Hematopoietic multipotent progenitor cell treated with erythropoietin and hydrocortisone succinate and interleukin-3 and kit ligand, for 4 days (in vitro differentiated cells): ENCODE results near the gene IL17REL.
A peak's percentile ranks its signal among the peaks of the same experiment; 100 is the strongest.

ENCODE experiments used
- DNase-seq: peaks from one replicate; pipeline ENCODE4 v3.0.0-alpha.2; 2015

Gene IL17REL

GRCh38 chr22:49966041-49966773, 46.4 kb downstream of the IL17REL start:
- DNase-seq: no peak

- no peak for DNase-seq
These were observed 47.2 kb downstream of the IL17REL start for GRCh38 chr22:49965091-49966040.

- DNase-seq: no peak
These were observed 48.2 kb downstream of the IL17REL start for GRCh38 chr22:49964136-49965090.

GRCh38 chr22:49963647-49964026, 48.9 kb downstream of the IL17REL start:
- DNase-seq: no peak

DNA sequence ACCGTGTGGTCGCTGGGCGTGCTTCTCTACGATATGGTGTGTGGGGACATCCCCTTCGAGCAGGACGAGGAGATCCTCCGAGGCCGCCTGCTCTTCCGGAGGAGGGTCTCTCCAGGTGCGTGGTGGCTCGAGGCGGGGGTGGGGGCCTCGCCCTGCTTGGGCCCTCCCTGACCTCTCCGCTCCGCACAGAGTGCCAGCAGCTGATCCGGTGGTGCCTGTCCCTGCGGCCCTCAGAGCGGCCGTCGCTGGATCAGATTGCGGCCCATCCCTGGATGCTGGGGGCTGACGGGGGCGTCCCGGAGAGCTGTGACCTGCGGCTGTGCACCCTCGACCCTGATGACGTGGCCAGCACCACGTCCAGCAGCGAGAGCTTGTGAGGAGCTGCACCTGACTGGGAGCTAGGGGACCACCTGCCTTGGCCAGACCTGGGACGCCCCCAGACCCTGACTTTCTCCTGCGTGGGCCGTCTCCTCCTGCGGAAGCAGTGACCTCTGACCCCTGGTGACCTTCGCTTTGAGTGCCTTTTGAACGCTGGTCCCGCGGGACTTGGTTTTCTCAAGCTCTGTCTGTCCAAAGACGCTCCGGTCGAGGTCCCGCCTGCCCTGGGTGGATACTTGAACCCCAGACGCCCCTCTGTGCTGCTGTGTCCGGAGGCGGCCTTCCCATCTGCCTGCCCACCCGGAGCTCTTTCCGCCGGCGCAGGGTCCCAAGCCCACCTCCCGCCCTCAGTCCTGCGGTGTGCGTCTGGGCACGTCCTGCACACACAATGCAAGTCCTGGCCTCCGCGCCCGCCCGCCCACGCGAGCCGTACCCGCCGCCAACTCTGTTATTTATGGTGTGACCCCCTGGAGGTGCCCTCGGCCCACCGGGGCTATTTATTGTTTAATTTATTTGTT, 49.6 kb downstream of the IL17REL start:
- no peak for DNase-seq

DNA sequence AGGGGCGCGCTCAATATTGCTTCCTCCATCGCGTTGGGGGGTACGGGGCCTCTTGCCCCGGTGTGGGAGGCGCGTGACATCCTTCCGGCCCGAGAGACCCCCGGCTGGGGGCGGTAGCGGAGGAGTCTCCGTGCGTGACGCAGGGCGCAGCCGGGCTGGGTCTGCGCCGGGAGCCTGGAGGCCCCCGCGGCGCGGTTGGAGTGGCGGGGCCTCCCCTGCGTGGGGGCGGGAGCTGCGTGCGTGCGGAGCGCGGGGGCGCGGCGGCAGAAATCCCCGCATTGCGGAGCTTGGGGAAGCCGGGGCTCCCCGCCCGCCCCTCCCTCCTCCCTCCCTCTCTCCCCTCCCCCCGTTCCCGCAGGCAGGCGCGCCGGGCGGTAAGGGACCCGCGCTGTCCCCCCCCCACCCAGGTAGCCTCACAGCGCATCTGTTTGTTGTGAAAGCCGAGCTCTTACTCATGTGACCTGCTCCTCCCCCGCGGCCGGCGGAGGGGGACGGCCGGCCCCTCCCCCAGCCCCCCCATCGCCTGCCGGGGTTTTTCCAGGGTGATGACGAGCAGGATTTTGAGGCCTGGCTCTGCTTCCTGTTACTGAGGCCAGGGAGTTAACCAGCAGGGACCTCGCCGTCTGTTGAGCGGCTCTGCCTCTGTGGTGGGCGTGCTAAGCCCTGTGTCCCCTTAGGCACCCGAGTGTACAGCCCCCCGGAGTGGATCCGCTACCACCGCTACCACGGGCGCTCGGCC, 50.4 kb downstream of the IL17REL start:
- peak; percentile 80 for DNase-seq

DNA sequence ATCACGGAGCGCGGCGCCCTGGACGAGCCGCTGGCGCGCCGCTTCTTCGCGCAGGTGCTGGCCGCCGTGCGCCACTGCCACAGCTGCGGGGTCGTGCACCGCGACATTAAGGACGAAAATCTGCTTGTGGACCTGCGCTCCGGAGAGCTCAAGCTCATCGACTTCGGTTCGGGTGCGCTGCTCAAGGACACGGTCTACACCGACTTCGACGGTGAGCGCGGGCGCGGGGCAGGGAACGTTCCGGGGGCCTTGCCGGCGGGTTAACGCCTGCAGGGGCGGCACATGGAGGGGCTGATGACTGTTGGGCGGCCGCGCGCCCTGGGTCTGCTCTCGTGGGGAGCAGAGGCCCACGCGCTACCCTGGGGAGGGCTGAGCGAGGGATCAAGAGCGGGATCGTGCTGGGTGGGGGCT, 51.0 kb downstream of the IL17REL start:
- DNase-seq: no peak

- peak; percentile 60 for DNase-seq
These were observed 51.5 kb downstream of the IL17REL start for GRCh38 chr22:49961005-49961600.

DNA sequence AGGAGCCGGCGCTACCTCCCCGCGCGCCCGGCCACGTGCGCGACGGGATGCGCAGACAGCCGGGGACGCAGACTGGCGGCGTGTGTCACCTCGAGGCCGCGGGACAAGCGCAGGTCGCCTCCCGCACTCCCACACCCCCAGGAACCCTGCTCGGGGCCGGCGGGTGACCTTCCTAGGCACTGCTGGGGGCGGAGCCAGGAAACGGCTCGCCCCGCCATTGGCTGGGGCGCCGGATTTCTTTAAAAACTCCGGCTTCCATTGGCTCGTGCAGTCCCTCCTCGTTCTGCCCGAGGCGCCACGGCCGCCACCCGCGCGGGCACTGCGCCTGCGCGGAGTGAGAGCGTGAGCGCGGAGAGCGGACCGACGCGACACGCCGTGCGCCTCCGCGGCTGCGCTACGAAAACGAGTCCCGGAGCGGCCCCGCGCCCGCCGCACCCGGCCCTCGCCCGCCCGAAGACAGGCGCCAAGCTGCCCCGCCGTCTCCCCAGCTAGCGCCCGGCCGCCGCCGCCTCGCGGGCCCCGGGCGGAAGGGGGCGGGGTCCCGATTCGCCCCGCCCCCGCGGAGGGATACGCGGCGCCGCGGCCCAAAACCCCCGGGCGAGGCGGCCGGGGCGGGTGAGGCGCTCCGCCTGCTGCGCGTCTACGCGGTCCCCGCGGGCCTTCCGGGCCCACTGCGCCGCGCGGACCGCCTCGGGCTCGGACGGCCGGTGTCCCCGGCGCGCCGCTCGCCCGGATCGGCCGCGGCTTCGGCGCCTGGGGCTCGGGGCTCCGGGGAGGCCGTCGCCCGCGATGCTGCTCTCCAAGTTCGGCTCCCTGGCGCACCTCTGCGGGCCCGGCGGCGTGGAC, 52.2 kb downstream of the IL17REL start, which contains the start of gene PIM3:
TSS of gene PIM3 (plus strand) at position 614 of the 846 bp plus-strand sequence. CDS start at position 790, 176 bp downstream.
- DNase-seq: peak; percentile 98

- DNase-seq: no peak
These were observed 52.8 kb downstream of the IL17REL start for GRCh38 chr22:49959782-49960158.

GRCh38 chr22:49958931-49959781, 53.4 kb downstream of the IL17REL start:
- no peak for DNase-seq

DNA sequence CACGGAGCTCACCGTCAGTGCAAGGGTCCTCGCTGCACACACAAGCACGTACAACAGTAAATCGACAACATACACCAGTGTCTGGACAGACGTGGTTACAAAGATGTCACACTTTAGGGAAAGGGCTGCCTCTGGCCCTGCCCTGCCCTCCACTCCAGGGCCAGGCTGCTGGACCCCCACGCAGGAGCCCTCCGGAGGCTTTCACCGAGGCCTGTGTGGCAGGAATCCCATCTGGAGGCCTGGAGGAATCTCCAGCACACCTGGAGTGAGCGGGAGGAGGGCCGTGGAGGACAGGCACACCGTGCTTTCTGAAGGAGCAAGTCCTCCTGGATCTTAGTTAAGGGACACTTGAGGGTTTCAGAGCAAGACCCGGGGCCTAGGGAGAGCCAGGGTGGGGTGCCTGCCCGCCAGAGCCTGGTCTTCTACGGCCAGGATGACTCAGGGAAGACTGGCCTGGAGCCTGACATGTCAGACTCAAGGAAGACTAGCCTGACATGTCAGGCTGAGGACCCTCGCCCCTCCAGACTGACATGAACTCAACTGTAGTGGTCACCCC, 54.1 kb downstream of the IL17REL start:
- DNase-seq: no peak

DNA sequence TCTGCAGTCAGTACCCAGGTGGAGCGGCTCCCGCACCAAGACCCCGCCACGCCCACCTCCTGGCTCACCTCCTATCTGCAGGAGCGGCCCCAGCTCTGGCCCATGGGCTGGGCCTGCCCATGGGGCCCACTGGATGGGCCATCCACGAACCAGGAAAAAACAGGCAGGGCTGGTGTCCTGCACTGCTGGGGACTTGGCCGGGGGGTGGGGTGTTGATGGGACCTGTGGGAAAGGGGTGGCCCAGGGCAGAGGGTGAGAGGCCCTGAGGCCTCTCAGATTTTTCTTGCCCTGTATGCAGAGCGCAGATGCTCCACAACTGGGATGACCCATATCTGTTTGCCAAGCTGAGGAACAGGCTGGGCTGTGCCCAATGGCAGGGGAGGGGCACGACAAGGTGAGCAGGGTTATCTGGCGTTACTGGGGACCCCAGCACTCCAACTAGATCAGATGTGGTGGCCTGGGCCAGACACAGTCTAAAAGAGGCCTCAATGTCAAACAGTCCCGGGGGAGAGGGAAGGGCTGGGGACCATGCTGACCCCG, 54.7 kb downstream of the IL17REL start:
- DNase-seq: no peak

DNA sequence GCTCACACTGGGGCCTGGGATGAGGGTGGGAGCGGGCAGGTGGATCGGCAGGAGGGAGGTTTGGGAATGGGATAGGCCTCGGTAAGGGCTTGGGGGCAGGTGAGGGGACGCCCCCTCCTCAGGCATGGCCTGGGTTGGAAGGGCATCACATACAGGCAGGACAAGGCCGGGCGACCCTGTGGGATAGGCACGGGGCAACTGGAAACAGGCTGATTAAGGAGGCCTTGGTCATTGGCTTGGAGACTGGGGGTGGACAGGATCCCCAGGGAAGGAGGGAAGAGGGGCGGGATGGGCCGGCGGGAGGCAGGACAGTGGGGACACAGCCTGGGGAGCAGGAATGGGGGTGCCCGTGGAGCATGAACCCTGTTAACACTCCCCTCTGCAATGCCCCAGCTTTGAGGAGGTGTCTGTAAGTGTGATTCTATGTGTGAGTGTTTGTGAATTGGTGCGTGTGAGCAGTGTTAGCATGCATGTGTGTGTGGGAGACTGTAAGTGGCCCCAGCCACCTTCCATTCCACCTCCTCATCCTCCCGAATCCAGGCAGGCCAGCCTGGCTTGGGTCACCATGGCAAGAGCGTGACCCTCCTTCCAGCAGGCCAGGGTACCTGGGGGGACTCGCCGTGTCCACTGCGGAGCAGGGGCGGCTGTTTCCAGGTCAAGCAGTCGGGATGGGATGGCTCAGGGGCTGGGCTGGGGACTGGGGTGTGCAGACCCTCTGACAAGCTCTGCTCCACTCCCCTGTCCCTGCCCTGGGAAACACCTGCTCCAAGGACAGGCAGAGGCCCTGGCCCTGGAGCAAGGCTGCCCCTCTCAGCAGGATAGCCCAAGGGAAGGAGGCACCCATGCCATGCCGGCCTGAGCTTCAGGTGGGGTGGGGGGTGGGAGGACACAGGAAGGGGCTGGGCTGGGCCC, 55.4 kb downstream of the IL17REL start:
- no peak for DNase-seq

DNA sequence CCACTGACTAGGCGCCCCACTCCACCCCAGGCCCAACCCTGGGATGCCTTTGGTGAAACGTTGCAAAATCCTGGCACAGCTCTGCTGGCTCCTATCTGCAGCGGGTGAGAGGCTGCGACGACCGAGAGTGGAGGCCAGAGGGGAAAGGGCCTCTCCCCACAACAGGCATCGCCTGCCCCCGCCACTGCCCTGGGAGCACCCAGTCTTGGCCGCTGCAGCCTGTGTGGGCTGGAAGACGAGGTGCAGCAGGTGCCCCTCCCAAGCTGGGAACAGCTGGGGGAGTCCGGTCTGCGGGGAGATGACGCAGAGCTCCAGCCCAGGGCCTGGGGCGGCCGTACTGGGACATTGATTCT, 56.2 kb downstream of the IL17REL start:
- no peak for DNase-seq

DNA sequence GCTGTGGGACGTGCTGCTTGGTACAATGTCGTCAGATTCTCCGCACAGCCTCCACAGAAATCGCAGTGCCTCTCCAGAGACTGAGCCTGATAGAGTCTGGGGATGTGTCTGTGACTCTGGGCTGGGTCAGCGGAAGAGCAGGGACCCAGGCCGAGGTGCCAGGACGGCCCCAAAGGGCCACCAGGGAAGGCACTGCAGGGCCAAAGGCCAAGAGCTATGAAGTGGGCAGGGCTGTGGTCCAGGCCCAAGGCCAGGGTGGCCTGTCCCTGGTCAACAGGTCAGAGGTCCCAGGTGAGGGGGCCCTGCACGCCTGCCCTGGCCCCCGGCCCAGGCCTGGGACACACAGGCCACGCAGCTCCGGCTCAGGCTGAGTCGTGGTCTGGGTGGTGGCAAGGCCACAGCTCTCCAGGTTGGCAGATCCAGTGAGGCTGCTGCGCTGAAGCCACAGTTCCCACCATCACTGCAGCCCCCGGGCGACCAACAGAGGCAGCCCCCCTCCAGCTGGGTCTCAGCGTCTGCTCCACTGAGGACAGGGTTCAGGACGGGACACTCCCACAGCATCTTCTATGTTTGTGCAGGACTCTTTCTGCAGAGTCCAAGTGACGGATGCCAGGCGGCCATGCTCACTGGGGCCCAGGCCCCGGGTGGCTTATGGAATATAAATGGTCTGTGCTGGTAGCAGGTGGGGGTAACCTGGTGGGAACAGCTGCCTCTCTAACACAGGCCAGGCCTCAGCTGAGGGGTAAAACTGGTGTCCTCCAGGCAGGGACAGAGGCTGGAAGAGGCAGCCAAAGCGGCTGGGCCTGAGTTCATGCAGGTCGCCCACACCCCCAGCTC, 56.8 kb downstream of the IL17REL start:
- DNase-seq: no peak
